ENCODE measurements around the gene KANK2. TPM values are rescaled to one million over a fixed set of nuclear protein-coding genes. Genes with fewer than 3 reads are reported as not detected.
A peak's percentile ranks its signal among the peaks of the same experiment; 100 is the strongest.

KANK2 gene
- total and polyA plus RNA-seq, 10 of the 15 experiments (the other 5 are each of a cell fraction or from before 2014, with no cell fraction given): 4.9 to 33.0 (median 21.0) TPM

- no peak for FAIRE-seq
- Histone ChIP-seq H3K9me3 (replicated peaks; ENCODE audit: control insufficient read depth, insufficient read depth, low read length) (no peaks in the 10 kb centered on the region; the same call in 2 of the 3 replicates), H3K79me2 (ENCODE audit: control insufficient read depth, insufficient read depth, low read length) (no peaks in the 10 kb centered on the region), H3K4me3 (no peak overlapping the region), H3K27ac (ENCODE audit: control insufficient read depth, insufficient read depth) (no peak overlapping the region), H3K9ac (ENCODE audit: control insufficient read depth, insufficient read depth, low read length) (no peak overlapping the region), H3K27me3 (replicated peaks in 1 of 2; ENCODE audit: control insufficient read depth in 2 of 2, insufficient read depth in 2 of 2, low read length in 1 of 2) (no peaks in the 10 kb centered on the region), H3K36me3 (ENCODE audit: control insufficient read depth in 2 of 2, insufficient read depth in 2 of 2, low read length in 1 of 2) (no peaks in the 10 kb centered on the region), H2AFZ (ENCODE audit: control insufficient read depth, low read depth, low read length) (no peak overlapping the region), H3K4me2 (ENCODE audit: control insufficient read depth, insufficient read depth) (no peak overlapping the region), H4K20me1 (ENCODE audit: control insufficient read depth, insufficient read depth) (no peaks in the 10 kb centered on the region), H3K4me1 (ENCODE audit: control insufficient read depth, insufficient read depth, low read length) (peaks cover 11% of the 10 kb centered on the region)
- ChIA-PET POLR2A (no interaction called here), CTCF (interaction anchor here (0.7 to 3.2 kb wide), 2 partner anchors 83 to 201 kb away, joined by 3 to 16 read pairs; no protein-coding TSS in a partner anchor), SMC1A (ENCODE audit: uncharacterized antibody, unreplicated experiment) (no interaction called here), RAD21 (ENCODE audit: unreplicated experiment) (no interaction called here)
- intact Hi-C loops (cut with micrococcal nuclease; ENCODE audit: unreplicated experiment) (no loop called here), in situ Hi-C loops (cut with MboI) (no loop called here)
- ATAC-seq: no peak
- BruUV-seq (replicated peaks): no TSS peak
- TF ChIP-seq, protein P1, sequence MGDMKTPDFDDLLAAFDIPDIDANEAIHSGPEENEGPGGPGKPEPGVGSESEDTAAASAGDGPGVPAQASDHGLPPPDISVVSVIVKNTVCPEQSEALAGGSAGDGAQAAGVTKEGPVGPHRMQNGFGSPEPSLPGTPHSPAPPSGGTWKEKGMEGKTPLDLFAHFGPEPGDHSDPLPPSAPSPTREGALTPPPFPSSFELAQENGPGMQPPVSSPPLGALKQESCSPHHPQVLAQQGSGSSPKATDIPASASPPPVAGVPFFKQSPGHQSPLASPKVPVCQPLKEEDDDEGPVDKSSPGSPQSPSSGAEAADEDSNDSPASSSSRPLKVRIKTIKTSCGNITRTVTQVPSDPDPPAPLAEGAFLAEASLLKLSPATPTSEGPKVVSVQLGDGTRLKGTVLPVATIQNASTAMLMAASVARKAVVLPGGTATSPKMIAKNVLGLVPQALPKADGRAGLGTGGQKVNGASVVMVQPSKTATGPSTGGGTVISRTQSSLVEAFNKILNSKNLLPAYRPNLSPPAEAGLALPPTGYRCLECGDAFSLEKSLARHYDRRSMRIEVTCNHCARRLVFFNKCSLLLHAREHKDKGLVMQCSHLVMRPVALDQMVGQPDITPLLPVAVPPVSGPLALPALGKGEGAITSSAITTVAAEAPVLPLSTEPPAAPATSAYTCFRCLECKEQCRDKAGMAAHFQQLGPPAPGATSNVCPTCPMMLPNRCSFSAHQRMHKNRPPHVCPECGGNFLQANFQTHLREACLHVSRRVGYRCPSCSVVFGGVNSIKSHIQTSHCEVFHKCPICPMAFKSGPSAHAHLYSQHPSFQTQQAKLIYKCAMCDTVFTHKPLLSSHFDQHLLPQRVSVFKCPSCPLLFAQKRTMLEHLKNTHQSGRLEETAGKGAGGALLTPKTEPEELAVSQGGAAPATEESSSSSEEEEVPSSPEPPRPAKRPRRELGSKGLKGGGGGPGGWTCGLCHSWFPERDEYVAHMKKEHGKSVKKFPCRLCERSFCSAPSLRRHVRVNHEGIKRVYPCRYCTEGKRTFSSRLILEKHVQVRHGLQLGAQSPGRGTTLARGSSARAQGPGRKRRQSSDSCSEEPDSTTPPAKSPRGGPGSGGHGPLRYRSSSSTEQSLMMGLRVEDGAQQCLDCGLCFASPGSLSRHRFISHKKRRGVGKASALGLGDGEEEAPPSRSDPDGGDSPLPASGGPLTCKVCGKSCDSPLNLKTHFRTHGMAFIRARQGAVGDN (IDR thresholded peaks at IDR 0.05): no peak
- peak; percentile 26 for TF ChIP-seq E4F1 (IDR thresholded peaks at IDR 0.05; ENCODE audit: borderline replicate concordance, partially characterized antibody)
- WGBS (ENCODE audit: insufficient coverage, insufficient replicate concordance, low lambda C conversion rate, missing lambda C conversion rate): 88% methylated on average over 38 of the region's 38 CpGs
- DNase-seq (ENCODE audit: low read depth, low spot score): no peak
Observed at GRCh38 chr19:11208561-11209471, 11.5 kb upstream of the KANK2 start.

Data from GM12878 (cell line).